Suprapubic skin (tissue), 4 donors: ENCODE measurements around the gene SUPT5H. TPM values are rescaled to one million over a fixed set of nuclear protein-coding genes. Genes with fewer than 3 reads are reported as not detected.

Experiments
- DNase-seq, 2 donors: peaks; one replicate each; pipeline ENCODE4 v3.0.0-alpha.2; 2019; ENCODE audit warnings: low spot score in 2 of 2
- H3K27ac ChIP-seq: fragments of 200-600 bp; sonication (generic); one replicate; pipeline ENCODE4 v1.5.1; 2019
- H3K27me3 ChIP-seq: fragments of 200-600 bp; sonication (generic); one replicate; pipeline ENCODE4 v1.5.1; 2019
- H3K36me3 ChIP-seq: fragments of 200-600 bp; sonication (generic); one replicate; pipeline ENCODE4 v1.5.1; 2019
- H3K4me1 ChIP-seq: fragments of 200-600 bp; sonication (generic); one replicate; pipeline ENCODE4 v1.5.1; 2019
- H3K4me3 ChIP-seq: fragments of 200-600 bp; sonication (generic); one replicate; pipeline ENCODE4 v1.5.1; 2019; ENCODE audit warnings: mild to moderate bottlenecking
- H3K9me3 ChIP-seq: fragments of 200-600 bp; sonication (generic); one replicate; pipeline ENCODE4 v1.5.1; 2019
- CTCF ChIP-seq, 2 donors: fragments of 200-600 bp in 1 of 2; fragments of 450-650 bp in 1 of 2; sonication (generic) in 1 of 2; IDR thresholded peaks; one replicate each; pipeline ENCODE4 v1.5.1; 2016 to 2019; ENCODE audit warnings: antibody characterized with exemption in 2 of 2, mild to moderate bottlenecking in 1 of 2, moderate library complexity in 1 of 2
- EP300 ChIP-seq: sonication (generic); formaldehyde crosslinking; IDR thresholded peaks from one replicate; pipeline ENCODE4 v1.6.1; 2017; ENCODE audit warnings: antibody characterized with exemption
- POLR2A ChIP-seq, 2 donors: fragments of 450-650 bp; IDR thresholded peaks; one replicate each; pipeline ENCODE4 v1.6.1; 2017; ENCODE audit warnings: antibody characterized with exemption in 2 of 2, mild to moderate bottlenecking in 2 of 2, moderate library complexity in 2 of 2
- POLR2AphosphoS5 ChIP-seq, 3 donors: sonication (generic); formaldehyde crosslinking; IDR thresholded peaks; one replicate each; pipeline ENCODE4 v1.6.1; 2017; ENCODE audit warnings: antibody characterized with exemption in 3 of 3
- WGBS: methylation state at CpG from one replicate; pipeline ENCODE4 v1.1.5; 2018; 5-methylcytosine and 5-hydroxymethylcytosine counted together
- total RNA-seq, 4 donors: library from RNA; depleted of rRNA; stranded (reverse); fragments of >200 nt; gene quantifications; one replicate each; pipeline ENCODE4 v1.1.0, GENCODE V29; 2016

Gene SUPT5H
- total RNA-seq, 4 donors from 2014 or later, result 59.4 to 135 (median 75.4) TPM

- WGBS, result 73% methylated on average over 4 of the region's 4 CpGs
- Histone ChIP-seq H3K4me1 (peaks cover 85% of the 10 kb centered on the region), H3K27me3 (no peaks in the 10 kb centered on the region), H3K9me3 (no peaks in the 10 kb centered on the region), H3K27ac (peak overlapping the region; percentile 100), H3K4me3 (no peak overlapping the region), H3K36me3 (peaks cover under 1% of the 10 kb centered on the region)
- no peak for DNase-seq
- TF ChIP-seq POLR2A (IDR thresholded peaks at IDR 0.05), result no peak
- TF ChIP-seq EP300, result no peak
- no peak for TF ChIP-seq POLR2AphosphoS5 (IDR thresholded peaks at IDR 0.05)
- TF ChIP-seq CTCF (IDR thresholded peaks at IDR 0.05), result no peak
These were observed 44.3 kb upstream of the SUPT5H start for GRCh38 chr19:39401070-39401548.

GRCh38 chr19:39401549-39402345, 43.6 kb upstream of the SUPT5H start:
- no peaks in the 10 kb centered on the region for H3K36me3 ChIP-seq
- TF ChIP-seq POLR2A (IDR thresholded peaks at IDR 0.05) (peak in 1 of 2 donors; percentile 40), CTCF (IDR thresholded peaks at IDR 0.05) (no peak), POLR2AphosphoS5 (IDR thresholded peaks at IDR 0.05) (peak in 1 of 3 donors; percentile 9)
- peak overlapping the region; percentile 100 for H3K27ac ChIP-seq
- peak in 1 of 2 donors; percentile 87 for DNase-seq
- no peaks in the 10 kb centered on the region for H3K27me3 ChIP-seq
- 49% methylated on average over 18 of the region's 25 CpGs for WGBS
- peak overlapping the region; percentile 66 for H3K4me3 ChIP-seq
- no peaks in the 10 kb centered on the region for H3K9me3 ChIP-seq
- peaks cover 88% of the 10 kb centered on the region for H3K4me1 ChIP-seq

- Histone ChIP-seq H3K27me3 (no peaks in the 10 kb centered on the region), H3K36me3 (peaks cover 9% of the 10 kb centered on the region), H3K4me1 (peaks cover 81% of the 10 kb centered on the region), H3K4me3 (peak overlapping the region; percentile 66), H3K27ac (peak overlapping the region; percentile 100), H3K9me3 (no peaks in the 10 kb centered on the region)
- TF ChIP-seq POLR2A (IDR thresholded peaks at IDR 0.05), result peak in 1 of 2 donors; percentile 49
- TF ChIP-seq POLR2AphosphoS5 (IDR thresholded peaks at IDR 0.05), result peak; percentile 61 to 93 (median 92)
- TF ChIP-seq CTCF (IDR thresholded peaks at IDR 0.05), result no peak
- DNase-seq, result peak; percentile 98 to 99
- 3% methylated on average over 48 of the region's 59 CpGs for WGBS
These were observed 42.8 kb upstream of the SUPT5H start for GRCh38 chr19:39402346-39403300.

- peak overlapping the region; percentile 100 for H3K27ac ChIP-seq
- peak overlapping the region; percentile 66 for H3K4me3 ChIP-seq
- no peaks in the 10 kb centered on the region for H3K9me3 ChIP-seq
- TF ChIP-seq POLR2AphosphoS5 (IDR thresholded peaks at IDR 0.05) (peak; percentile 85 to 96 (median 95)), CTCF (IDR thresholded peaks at IDR 0.05) (no peak), EP300 (peak; percentile 81), POLR2A (IDR thresholded peaks at IDR 0.05) (peak; percentile 54 to 93)
- no peaks in the 10 kb centered on the region for H3K27me3 ChIP-seq
- peaks cover 71% of the 10 kb centered on the region for H3K4me1 ChIP-seq
- H3K36me3 ChIP-seq, result peaks cover 19% of the 10 kb centered on the region
- DNase-seq, result peak; percentile 99 to 100
- under 1% methylated on average over 22 of the region's 43 CpGs for WGBS
These were observed 41.8 kb upstream of the SUPT5H start for GRCh38 chr19:39403331-39404312.
